22Rv1 (cell line): ENCODE results near the gene PACS1.

Experiments used
- H3K27ac ChIP-seq: fragments of 450-650 bp; 2 replicates; pipeline ENCODE4 v1.5.1; 2017
- CTCF ChIP-seq: fragments of 450-650 bp; IDR thresholded peaks from 2 replicates; pipeline ENCODE4 v1.5.1; 2017; ENCODE audit warnings: mild to moderate bottlenecking
- ZFX ChIP-seq: fragments of 450-650 bp; IDR thresholded peaks from 2 replicates; pipeline ENCODE4 v1.6.1; 2017; ENCODE audit warnings: antibody characterized with exemption, borderline replicate concordance

The PACS1 gene

DNA sequence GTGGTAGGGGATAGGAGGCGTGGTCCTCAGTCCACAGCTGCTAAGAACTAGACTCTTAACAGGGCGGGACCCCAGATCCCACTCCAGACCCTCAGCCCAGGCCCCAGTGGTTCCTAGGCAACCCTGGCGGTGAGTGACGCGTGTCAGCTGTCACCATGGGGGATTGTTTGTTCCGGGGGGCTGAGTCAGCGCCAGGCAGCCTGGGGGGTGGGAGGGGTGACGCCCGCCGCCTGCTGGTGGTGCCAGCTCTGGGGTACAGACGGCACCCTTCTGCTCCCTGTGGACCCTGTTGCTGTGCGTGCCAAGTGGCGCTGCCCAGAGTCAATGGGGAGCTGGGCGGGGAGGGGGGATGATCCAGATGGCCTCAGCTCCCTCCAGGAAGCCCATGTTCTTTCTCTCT lies 210.4 kb downstream of the PACS1 start:
- no peak overlapping the region for H3K27ac ChIP-seq
- no peak for TF ChIP-seq CTCF

- H3K27ac ChIP-seq = peak overlapping the region; percentile 29; the same call in 1 of the 2 replicates
- TF ChIP-seq CTCF = no peak
- TF ChIP-seq ZFX = no peak
Observed at GRCh38 chr11:66281001-66281400, 210.9 kb downstream of the PACS1 start.

DNA sequence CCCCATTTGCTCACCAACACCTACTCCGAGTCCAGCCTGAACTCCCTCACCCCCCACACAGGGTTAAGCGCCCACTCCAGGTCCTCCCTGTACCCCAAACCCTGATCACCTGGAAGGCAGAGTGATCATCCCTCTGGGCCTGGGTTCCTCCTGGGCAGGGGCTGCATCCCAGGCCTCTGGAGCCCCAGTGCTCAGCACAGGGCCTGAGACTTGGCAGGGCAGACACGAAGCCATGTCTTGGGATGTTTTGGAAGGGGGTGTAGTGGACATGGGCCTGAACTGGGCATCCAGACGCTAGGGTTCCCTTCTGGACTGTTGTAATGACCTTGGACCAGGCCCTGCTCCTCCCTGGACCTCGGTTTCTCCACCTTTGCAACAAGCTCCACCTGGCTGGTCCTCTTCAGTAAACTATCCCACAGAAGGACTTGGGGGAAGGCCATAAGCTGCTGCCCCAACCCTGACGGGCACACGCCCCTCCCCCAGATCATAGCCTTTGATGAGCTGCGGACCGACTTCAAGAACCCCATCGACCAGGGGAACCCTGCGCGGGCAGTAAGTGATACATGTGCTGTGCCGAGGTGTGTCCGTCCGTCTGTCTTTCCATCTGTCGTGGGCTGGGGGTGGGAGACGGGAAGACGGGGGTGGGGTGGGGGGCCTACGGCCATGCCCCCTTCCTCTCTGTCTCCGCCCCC lies 211.8 kb downstream of the PACS1 start:
- no peak for TF ChIP-seq CTCF
- no peak for TF ChIP-seq ZFX
- peak overlapping the region; percentile 29 for H3K27ac ChIP-seq

GRCh38 chr11:66282468-66283455 lies 212.7 kb downstream of the PACS1 start:
- H3K27ac ChIP-seq = peak overlapping the region; percentile 40; the same call in 1 of the 2 replicates
- TF ChIP-seq ZFX (no peak), CTCF (peak; percentile 98)

DNA sequence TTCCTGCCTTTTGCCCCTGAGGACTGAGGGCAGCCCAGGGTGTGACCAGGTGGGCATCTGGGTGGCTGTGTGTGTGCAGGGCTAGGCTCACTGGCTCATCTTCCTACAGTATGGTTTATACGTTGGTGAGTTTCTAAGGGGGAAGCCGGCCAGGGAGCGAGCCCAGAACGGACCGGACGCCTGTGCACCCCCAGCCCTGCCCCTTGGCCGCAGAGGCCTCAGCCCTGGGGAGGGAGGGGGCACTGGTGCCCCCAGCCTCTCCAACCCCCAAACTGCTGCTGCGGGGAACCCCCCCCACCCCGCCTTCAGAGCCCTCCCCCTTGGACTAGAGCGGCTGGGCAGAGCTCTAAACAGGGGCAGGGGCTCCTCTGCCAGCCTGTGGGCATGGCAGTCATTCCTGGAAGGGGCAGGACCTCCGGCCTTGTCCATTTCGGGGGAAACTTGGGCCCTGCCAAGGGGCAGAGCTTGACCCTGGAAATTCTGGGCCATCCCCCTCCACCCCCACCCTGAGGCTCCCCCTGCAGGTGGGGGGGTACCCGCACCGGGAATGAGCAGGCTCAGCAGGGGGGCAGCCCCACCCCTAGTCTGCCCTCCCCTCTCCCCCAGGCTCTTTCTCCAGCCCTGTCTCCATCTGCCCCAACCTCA lies 213.5 kb downstream of the PACS1 start:
- TF ChIP-seq ZFX (no peak), CTCF (no peak)
- peak overlapping the region; percentile 40; the same call in 1 of the 2 replicates for H3K27ac ChIP-seq

- TF ChIP-seq CTCF (no peak), ZFX (no peak)
- H3K27ac ChIP-seq = peak overlapping the region; percentile 40; the same call in 1 of the 2 replicates
Observed at GRCh38 chr11:66284526-66285078, 214.5 kb downstream of the PACS1 start.
